Suprapubic skin (tissue), 4 donors: ENCODE data around the gene ABCC8.

Experiments
- CTCF ChIP-seq, 2 donors: fragments of 200-600 bp in 1 of 2; fragments of 450-650 bp in 1 of 2; sonication (generic) in 1 of 2; IDR thresholded peaks; one replicate each; pipeline ENCODE4 v1.5.1; 2016 to 2019; ENCODE audit warnings: antibody characterized with exemption in 2 of 2, mild to moderate bottlenecking in 1 of 2, moderate library complexity in 1 of 2
- EP300 ChIP-seq: sonication (generic); formaldehyde crosslinking; IDR thresholded peaks from one replicate; pipeline ENCODE4 v1.6.1; 2017; ENCODE audit warnings: antibody characterized with exemption
- POLR2AphosphoS5 ChIP-seq, 3 donors: sonication (generic); formaldehyde crosslinking; IDR thresholded peaks; one replicate each; pipeline ENCODE4 v1.6.1; 2017; ENCODE audit warnings: antibody characterized with exemption in 3 of 3

DNA sequence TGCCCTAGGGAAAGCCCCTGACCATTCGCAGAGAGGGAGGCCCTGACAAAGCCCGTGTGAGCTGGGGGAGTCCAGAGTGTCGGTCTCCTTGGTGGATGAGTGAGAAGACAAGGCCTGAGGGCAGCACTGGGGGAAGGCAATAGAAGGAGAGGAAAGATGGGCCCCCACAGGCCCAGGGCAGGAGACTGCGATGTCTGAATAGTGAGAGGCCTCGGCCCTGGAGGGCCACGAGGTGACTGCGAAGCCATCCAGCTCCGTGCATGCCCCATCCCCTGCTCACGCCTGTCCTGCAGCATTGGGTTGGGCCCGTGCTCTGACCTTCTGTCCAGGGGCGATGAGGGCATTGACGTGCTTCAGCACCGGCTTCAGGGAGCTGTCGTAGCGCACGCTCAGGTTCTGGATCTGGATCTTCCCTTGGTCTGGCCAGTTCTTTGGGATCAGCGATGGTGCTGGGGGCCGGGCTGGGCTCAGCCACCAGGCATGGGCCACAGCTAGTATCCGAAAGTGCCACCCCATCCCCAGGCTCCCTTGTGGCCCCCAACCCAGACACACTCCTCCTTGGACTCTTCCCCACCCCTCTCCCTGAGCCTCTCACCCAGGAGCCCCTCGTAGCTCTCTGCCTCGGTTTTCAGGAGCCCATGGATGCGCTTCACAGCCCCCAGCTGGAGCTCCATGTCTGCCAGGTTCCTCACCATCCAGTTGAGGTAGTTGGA, 79.9 kb downstream of the ABCC8 start:
- TF ChIP-seq CTCF (IDR thresholded peaks at IDR 0.05) = no peak
- TF ChIP-seq POLR2AphosphoS5 (IDR thresholded peaks at IDR 0.05) = no peak
- no peak for TF ChIP-seq EP300
